Body of pancreas (tissue), 4 donors: ENCODE results near the gene RTL10.

Experiments
- CTCF ChIP-seq, 7 experiments: fragments of 450-650 bp in 4 of 7; fragments of 200-600 bp in 3 of 7; sonication (generic) in 3 of 7; IDR thresholded peaks; one replicate each; pipeline ENCODE4 v1.5.1; 2016 to 2019; ENCODE audit warnings: antibody characterized with exemption in 7 of 7
- POLR2A ChIP-seq, 3 donors: fragments of 450-650 bp; IDR thresholded peaks; one replicate each; pipeline ENCODE4 v1.6.1; 2016; ENCODE audit warnings: antibody characterized with exemption in 3 of 3, mild to moderate bottlenecking in 2 of 3

- no peak for TF ChIP-seq POLR2A (IDR thresholded peaks at IDR 0.05)
- TF ChIP-seq CTCF (IDR thresholded peaks at IDR 0.05): no peak
Measured at GRCh38 chr22:19903513-19903912, 48.8 kb upstream of the RTL10 start.
